ENCODE measurements around the gene SRPK1.

SRPK1 gene

DNA sequence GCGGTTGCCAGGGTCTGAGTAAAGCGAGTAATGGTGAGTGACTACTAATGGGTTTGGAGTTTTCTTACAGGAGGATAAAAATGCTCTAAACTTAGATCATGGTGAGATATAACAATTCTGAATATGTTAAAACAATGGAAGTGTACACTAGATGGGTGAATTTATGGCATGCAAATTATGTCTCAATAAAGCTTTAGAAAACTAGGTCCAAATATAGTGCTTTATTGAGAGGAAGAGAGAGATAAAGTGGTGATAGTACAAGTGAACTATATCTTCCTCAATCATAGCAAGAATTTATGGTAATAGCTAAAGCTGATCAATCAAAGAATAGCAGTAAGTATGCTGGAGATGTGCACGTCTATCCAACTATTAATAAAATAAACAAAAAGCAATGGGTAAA is 23.9 kb downstream of the SRPK1 start:
- DNase-seq: no peak

- DNase-seq: no peak
Observed at GRCh38 chr6:35896228-35896627, 24.7 kb downstream of the SRPK1 start.

GRCh38 chr6:35895560-35895959 is 25.3 kb downstream of the SRPK1 start:
- DNase-seq: no peak

DNA sequence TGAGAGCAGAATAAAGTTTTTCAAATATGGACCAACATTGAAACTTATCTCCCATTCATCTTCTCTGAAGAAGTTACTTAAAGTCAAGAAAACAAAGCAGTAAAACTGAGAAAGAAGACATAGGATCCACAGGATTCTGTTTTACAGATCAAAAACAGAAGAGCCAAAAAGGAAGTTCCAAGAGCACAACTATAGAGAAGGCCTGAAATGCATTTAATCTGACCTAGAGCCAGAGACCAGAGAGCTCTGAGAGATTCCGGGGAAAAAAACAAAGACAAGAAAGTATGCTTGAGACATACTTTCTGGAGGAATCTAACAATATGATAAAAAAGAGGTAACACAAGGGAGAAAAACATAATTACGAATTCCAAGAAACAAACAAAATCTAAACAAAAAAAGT is 26.1 kb downstream of the SRPK1 start:
- DNase-seq: no peak

- no peak for DNase-seq
Observed at GRCh38 chr6:35893246-35893645, 27.7 kb downstream of the SRPK1 start.

DNA sequence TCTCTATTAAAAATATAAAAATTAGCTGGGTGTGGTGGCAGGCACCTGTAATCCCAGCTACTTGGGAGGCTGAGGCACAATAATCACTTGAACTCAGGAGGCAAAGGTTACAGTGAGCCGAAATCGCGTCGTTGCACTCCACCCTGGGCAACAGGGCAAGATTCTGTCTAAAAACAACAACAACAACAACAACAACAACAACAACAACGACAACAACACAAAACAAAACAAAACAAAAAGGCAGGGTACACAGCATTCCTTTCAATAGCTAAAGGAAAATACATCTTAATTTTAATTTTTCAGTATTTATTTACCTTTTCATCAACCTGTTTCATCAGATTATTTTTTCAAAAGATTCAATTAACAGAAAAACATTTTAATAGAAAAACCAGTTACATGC is 28.4 kb downstream of the SRPK1 start:
- DNase-seq: no peak

GRCh38 chr6:35879151-35879550 is 41.7 kb downstream of the SRPK1 start:
- no peak for DNase-seq

- DNase-seq: no peak
Observed at GRCh38 chr6:35876902-35877301, 44.0 kb downstream of the SRPK1 start.

- DNase-seq: no peak
Observed at GRCh38 chr6:35874730-35875129, 46.2 kb downstream of the SRPK1 start.

GRCh38 chr6:35859367-35859766 is 61.5 kb downstream of the SRPK1 start:
- DNase-seq: no peak

DNA sequence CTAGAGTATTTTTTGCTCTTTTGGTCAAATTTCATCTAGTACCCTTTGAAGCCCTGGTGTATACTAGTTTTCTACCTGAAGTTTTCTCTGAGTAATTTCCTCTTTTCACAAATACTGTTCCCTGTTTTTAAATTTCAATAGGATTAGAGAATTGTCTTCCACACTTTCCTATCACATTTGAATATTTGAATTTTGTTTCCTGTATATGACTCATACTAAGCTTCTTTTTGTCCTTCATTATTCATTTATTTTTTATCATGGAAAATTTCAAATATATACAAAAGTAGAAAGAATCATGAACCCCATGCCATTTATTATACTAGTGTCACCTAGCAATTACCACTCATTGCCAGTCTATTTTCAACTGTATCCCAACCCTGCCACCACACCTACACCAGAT is 63.0 kb downstream of the SRPK1 start:
- DNase-seq: no peak

- no peak for DNase-seq
Observed at GRCh38 chr6:35856250-35856649, 64.6 kb downstream of the SRPK1 start.

- DNase-seq: no peak
Observed at GRCh38 chr6:35852994-35853393, 67.9 kb downstream of the SRPK1 start.

- no peak for DNase-seq
Observed at GRCh38 chr6:35850208-35850607, 70.7 kb downstream of the SRPK1 start.

DNA sequence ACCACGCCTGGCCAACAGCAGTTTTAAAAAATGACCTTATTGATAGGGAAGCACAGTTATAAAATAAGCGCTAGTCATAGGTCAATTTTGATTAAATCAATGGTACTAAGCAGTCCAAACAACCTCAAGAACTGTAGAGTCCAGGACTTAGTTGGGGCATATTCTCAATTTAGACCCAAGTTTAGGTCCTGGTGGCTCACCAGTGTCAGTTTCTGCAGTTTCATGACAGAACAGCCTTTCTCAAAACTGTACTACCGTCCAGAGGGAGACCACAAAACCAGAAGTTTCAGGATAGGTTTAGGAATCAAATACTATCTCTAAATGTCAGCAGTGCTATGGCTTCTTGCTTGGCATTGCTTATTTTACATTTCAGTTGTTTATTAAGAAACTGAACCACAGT is 76.6 kb downstream of the SRPK1 start:
- no peak for DNase-seq

DNA sequence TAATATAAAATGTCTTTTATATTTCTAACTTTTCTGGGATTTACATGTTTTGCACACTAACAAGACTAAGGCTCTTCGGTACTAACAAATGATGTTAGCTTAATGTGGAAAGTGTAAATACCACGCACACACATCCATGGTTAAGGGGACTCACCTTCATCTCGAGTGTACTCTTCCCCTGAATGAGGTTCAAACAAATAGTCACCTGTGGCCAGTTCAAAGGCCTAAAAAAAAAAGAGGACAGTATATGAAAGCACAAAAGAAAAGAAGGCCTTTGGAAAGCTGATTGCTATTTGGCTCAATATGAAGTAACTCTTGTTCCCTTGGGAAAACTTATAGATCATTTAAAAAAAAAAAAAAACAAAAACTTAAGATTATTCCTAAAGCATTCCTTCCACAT is 78.5 kb downstream of the SRPK1 start:
- DNase-seq: no peak

DNA sequence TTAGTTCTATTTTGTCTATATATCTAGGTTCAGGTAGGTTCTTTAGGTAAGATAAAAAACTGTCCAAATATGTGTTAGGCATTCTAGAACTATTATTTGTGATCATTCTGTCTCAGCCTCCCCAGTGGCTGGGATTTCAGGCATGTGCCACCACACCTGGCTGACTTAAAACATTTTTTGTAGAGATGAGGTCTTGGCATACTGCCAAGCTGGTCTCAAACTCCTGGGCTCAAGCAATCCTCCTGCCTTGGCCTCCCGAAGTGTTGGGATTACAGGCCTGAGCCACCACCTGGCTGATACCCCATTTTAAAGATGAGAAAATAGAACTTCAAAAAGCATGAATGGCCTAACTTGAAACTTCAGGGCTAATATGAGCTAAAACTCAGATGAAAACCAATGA is 81.9 kb downstream of the SRPK1 start:
- no peak for DNase-seq

- DNase-seq: no peak
Observed at GRCh38 chr6:35833536-35833935, 87.4 kb downstream of the SRPK1 start.

DNA sequence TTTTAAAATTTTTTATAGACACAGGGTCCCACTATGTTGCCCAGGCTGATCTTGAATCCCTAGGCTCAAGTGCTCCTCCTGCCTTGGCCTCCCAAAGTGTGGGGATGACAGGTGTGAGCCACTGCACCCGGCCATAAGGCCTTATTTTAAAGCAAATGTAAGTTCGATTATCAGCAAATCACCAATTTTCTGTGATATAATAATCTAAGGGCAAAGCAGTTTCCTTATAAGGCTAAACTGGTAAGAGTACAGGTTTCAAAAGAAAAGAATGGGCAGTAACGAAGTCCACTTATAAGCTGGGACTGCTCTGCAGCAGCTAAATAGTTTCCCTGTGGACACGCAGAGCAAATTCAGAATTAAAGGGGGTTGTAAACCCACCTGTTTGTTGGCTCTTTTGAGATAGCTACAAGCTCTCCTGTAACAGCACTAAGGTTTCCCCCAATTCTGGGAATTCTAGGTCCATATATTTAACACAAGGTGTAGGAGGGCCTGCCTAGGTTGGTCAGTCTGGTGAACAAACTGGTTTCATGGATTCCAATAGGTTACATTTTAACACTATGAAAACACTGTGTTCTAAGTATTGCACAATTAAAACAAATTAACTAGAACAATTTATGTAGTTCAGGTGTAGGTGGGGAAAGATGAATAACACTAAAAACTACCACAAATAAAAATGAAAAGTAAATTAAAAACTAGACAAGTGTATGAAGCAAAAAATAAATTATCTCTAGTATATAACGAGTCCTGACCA is 89.5 kb downstream of the SRPK1 start:
- no peak for DNase-seq

- no peak for DNase-seq
Observed at GRCh38 chr6:35829306-35829705, 91.6 kb downstream of the SRPK1 start.

GRCh38 chr6:35824552-35825192 is 96.2 kb downstream of the SRPK1 start:
- DNase-seq: no peak

DNA sequence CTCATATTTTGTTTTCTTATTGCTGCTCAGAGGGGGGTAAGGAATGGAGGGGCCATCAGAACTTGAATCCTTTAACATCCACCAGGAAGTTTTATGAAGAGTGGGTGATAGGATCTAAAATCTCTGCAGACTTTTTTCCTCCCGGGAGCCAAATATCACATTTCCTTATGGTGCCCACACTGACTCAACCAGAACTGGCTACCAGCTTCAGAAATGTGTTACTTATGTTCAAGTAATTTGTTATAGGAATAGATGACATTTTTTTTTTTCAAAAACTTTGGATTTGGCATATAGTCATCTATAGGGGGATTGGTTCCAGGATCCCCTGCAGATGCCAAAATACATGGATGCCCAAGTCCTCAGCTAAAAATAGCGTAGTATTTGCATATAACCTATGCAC is 97.3 kb downstream of the SRPK1 start:
- no peak for DNase-seq

DNA sequence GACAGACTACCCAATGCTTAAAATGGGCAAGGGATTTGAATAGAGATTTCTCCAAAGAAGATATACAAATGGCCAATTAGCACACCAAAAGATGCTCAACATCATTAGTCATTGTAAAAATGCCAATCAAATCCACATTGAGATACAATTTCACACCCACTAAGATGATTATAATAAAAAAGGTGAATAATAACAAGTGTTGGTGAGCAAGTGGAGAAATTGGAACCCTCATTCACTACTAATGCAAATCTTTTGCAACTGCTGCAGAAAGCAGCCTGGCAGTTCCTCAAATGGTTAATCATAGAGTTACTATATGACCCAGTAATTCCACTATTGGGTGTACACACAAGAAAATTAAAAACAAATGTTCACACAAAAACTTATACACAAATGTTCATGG is 103.4 kb downstream of the SRPK1 start:
- DNase-seq: no peak

- no peak for DNase-seq
Observed at GRCh38 chr6:35811699-35811995, 109.3 kb downstream of the SRPK1 start.
